HG03039 (cell line): Measurements from ENCODE around the gene FEM1B.

Experiments used
- ATAC-seq: cut with Tn5 transposase; IDR thresholded peaks from one replicate; pipeline ENCODE4 v1.9.1; 2021; ENCODE audit warnings: mild to moderate bottlenecking, moderate library complexity; ENCODE audit not compliant: unreplicated experiment

The FEM1B gene

GRCh38 chr15:68258692-68259091, 18.9 kb upstream of the FEM1B start:
- no peak for ATAC-seq

DNA sequence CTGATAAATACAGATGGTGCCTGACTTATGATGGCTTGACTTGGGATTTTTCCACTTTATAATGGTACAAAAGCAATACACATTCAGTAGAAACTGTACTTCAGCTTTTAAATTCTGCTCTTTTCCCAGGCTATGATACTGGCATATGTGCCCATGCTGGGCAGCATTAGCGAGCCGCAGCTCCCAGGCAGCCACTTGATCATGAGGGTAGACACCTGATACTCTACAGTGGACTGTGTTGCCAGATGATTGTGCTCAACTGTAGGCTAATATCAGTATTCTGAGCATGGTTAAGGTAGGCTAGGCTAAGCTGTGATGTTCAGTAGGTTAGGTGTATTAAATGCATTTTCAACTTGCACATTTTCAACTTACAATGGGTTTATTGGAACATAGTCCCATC, 17.7 kb upstream of the FEM1B start:
- ATAC-seq = no peak

DNA sequence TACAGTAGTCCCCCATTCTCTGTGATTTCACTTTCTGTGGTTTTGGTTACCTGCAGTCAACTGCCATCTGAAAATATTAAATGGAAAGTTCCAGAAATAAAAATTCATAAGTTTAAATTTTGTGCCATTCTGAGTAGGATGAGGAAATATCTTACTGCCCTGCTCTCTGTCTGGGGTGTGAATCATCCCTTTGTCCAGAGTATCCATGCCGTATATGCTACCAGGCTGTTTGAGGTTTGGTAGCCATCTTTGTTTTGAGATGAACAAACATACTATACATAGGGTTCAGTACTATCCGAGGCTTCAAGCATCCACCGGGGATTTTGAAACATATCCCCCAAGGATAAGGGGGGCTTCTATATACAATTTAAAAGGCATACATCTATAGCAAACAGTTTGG, 16.3 kb upstream of the FEM1B start:
- no peak for ATAC-seq

- no peak for ATAC-seq
Observed at GRCh38 chr15:68261980-68262379, 15.6 kb upstream of the FEM1B start.

- ATAC-seq = no peak
Observed at GRCh38 chr15:68262514-68263356, 14.8 kb upstream of the FEM1B start.

DNA sequence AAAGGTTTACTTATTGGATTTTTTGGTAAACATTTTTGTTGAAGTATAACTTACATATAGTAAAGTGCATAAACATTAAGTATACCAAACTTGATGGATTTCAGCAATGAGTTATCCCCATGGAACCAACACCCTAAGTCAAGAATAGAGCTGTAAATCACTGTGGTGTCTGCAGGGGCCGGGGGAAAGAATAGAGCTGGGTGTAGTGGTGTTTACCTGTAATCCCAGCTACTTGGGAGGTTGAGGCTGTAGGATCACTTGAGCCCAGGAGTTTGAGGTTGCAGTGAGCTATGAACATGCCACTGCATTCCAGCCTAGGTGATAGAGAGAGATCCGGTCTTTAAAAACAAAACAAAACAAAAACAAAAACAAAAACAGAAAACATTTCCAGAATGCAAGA, 13.3 kb upstream of the FEM1B start:
- ATAC-seq = no peak

GRCh38 chr15:68265081-68265480, 12.5 kb upstream of the FEM1B start:
- ATAC-seq = no peak

DNA sequence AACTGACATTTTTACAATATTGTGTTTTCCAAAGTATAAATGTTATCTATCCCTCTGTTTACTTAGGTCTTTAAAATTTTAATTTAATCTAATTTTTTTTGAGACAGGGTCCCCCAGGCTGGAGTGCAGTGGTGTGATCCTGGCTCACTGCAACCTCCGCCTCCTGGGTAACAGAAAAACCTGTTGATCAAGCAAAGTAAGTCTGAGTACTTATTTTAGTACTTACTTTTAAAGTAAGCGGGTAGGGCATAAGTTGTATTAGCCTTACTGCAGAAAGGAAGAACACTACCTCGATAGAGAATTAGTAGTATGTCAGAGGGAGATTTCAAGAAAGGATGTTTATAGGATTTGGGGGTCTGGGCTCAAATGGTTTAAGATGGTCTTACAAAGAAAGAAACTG, 11.9 kb upstream of the FEM1B start:
- ATAC-seq = no peak

DNA sequence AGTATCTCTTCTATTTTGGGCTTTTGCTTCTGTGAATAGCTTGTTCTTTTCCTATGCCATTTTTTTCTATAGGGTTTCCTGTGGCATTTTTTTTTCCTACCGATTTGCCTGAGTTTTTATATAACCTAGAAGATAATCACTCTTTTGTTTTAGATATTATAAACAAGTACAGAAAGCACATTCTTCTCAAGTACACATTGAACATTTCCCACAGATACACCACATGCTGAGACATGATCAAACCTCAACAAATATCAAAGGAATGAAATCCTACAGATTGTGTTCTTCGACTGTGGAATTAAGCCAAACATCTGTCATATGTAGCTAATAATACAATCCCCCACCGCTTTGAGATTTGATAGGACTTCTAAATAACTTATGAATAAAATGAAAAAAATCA, 9.1 kb upstream of the FEM1B start:
- no peak for ATAC-seq

- no peak for ATAC-seq
Observed at GRCh38 chr15:68271854-68272471, 5.6 kb upstream of the FEM1B start.

DNA sequence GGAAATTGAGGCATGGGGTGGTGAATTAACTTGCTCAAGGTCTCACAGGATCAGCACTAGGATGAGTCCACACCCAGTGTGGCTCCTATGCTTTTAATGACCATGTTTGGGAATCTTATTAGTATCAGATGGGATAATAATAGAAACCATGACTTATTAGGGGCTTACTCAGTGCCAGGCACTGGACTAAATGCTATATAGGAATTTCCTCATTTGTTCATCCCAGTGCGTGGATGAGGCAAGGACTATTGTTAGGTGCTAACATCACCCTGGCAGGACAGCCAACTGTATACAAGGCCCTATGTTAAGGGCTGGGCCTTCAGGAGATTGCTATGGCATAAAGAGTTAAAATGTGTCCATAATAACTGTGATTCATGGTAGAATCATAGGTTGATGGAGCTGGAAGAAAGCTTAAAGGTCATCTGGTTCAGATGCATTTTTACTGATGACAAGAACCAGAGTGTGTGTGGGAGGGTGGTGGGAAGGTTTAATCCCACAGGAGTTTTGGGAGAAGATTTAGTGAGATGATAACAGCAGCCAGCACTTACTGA, 4.7 kb upstream of the FEM1B start:
- ATAC-seq = no peak

DNA sequence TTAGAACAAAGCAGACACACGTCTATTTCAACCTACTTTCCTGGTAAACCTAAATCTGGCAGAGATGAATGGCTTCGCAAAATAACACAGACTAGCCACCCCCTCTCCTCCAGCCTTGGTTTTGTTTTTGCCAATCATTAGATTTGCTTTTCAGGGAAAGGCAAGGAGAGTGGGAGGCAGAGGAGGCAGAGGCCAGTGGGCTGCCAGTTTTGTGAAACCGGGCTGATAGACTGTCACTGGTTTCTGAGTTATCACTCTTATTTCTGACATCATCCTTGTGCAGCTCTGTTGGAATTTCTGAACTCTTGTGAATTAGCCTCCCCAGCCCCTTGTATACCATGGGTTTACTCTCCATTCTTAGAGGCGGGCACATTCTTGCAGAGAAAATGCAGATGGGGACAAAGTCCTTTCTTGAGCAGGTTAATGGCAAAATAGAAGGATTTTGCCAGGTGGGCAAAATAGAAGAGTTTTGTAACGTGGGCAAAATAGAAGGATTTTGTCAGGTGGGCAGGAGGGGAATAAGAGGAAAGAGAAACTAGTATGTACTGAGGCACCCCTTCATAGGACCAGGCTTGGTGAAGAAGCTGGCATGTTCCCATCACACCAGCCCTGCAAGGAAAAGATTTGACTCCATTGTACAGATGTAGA, 3.2 kb upstream of the FEM1B start:
- ATAC-seq = no peak

DNA sequence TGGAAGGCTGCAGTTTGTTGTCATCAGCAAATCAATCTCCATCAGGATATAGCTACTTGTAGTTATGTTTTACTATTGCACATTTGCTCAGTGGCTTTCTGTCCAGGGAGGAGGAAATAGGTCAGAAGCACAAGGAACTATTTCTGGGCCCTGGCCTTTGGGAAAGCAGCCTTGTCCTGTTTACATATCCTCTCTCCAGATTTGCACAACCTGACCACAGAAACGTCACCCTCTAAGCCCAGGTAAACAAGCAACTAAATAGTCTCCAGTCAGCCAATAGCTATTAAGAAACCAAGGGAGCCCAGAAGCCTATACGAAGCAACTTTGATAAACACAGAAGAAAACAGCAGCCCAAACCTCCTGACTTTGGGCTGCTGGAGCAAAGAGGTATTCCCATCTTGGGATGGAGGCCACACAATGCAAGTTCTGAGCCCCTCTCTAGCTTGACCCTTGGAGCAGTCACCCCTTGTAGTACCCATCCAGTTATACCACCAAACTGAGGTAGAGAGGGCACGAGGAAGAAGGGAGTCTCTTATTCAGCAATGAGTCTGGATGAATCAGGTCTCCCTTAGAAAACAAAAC, 2.3 kb upstream of the FEM1B start:
- ATAC-seq = no peak

- no peak for ATAC-seq
Observed at GRCh38 chr15:68276668-68277067, 877 bp upstream of the FEM1B start.

GRCh38 chr15:68277131-68277602, 378 bp upstream of the FEM1B start:
- no peak for ATAC-seq

- no peak for ATAC-seq
Observed at GRCh38 chr15:68278345-68278594, 725 bp downstream of the FEM1B start.

DNA sequence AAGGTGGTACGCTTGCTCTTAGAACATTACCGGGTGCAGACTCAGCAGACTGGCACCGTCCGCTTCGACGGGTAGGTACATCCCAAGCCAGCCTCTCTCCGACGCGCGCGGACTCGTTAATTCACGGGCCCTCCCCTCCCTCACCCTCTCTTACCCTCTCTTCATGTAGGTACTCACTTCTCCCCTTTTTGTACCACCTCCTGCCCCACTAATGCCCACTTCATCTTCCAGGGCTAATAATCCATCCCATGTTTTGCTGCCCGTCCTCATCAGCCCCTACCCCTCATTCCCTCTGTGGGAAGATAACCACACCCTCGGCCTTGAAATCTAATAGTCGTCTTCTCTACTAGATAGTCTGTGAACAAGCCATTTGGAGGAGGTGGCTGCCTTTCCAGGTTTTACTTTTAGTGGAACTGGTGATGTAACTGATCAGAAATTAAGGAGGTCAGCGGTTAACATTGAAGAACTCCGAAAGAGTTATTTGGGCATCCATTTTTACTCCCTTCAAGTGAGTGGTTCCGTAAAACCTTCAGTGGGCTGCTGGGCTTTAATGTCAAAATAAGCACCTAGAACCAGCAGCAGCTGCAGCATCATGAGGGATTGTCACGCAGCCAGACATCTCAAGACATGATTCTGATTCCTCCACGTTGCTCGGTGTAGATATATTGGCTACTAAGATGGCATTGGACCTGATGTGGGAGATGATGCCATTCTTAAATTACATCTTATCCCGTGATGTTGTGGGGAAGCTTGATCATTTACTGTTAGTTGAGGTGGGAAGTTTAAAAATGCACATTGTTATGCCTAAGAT, 1.3 kb downstream of the FEM1B start:
- ATAC-seq = no peak

- no peak for ATAC-seq
Observed at GRCh38 chr15:68279779-68280753, 2.5 kb downstream of the FEM1B start.

DNA sequence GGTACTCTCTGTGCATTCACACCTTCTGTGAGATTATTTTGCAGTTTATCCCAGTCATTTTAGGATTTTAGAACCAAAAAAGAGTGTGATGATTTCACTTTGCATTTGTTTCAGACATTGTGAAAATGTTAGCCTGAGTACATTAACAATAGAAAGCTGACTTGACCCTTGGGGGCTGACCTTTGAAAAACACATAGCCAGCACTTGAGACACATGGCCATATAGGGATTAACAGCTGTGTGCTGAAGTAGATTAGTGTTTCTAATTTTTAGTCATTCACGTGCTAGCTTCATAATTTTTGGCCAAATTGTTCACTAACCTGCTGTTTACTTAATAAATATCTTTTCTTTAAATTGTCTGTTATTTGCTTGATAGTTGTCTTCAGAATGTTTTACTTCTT, 3.5 kb downstream of the FEM1B start:
- no peak for ATAC-seq

DNA sequence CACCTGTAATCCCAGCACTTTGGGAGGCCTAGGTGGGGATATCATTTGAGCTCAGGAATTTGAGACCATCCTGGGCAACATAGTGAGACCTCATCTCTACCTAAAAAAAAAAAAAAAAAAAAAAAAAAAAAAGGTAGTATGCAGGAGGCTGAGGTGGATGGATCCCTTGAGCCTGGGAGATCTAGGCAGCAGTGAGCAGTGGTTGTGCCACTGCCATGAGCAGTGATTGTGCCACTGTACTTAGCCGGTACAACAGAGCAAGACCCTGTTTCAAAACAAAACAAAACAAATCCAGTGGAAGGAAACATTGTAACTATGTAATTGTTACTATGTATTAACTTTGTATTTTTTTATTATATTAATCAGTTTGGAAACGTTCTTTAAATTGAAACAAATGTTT, 5.9 kb downstream of the FEM1B start:
- ATAC-seq = no peak
